ENCODE data around the gene CACNA2D2. TPM values are rescaled to one million over a fixed set of nuclear protein-coding genes. Genes with fewer than 3 reads are reported as not detected.

CACNA2D2 gene
- total and polyA plus RNA-seq, 4 donors: 28.2 to 111 (median 69.1) TPM

DNA sequence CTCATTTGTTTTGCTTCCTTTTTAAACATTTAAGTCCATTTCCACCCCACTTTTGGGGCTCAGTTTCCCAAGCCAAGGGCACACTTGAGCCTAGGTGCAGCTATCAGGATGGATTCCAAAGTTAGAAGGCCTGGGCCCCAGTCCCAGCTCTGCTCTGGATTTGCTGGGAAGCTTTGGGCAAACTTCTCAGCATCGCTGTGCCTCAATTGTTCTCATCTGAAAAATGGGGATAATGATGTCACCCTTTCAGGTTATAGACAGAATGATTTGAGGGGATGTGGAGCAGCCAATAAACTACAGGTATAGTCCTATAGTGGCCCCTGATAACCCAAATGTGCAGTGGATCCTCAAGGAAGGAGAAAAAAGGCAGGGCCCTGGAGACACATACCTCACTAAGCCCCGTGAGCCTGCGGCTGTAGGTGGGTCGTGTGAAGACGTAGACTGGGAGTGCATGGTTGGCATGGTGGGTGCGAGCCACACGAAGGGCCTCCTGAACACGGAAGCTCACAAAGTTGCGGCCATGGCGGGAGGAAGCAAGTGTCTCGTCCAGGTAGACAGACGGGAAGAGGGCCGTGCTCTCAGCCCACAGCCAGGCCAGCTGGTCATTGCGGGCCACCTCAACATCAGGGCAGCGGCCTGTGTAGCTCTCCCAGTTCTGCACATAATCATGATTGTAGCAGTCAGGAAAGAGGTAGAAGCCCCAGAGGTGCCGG, 184.1 kb downstream of the CACNA2D2 start:
- Histone ChIP-seq H3K4me3 (peak overlapping the region; percentile 89), H3K4me1 (ENCODE audit: control insufficient read depth in 5 of 5, insufficient read depth in 5 of 5, low read length in 5 of 5) (peaks cover 0 to 52% (median 13%) of the 10 kb centered on the region in 5 donors), H3K36me3 (ENCODE audit: control insufficient read depth in 4 of 4, insufficient read depth in 4 of 4, low read length in 4 of 4) (peaks cover 0 to 21% (median 16%) of the 10 kb centered on the region in 4 donors), H3K27ac (ENCODE audit: low read depth in 1 of 2, low read length in 1 of 2) (peak overlapping the region in 1 of 2 donors; percentile 77), H3K27me3 (ENCODE audit: control insufficient read depth in 3 of 3, insufficient read depth in 3 of 3, low read length in 2 of 3) (no peaks in the 10 kb centered on the region), H3K9me3 (ENCODE audit: control insufficient read depth in 4 of 4, insufficient read depth in 3 of 4, low read length in 3 of 4) (no peaks in the 10 kb centered on the region), H3K9ac (ENCODE audit: insufficient read depth in 1 of 2, low read length in 2 of 2) (peak overlapping the region in 1 of 2 donors; percentile 34)
- no peak for DNase-seq
- no peak for ATAC-seq (ENCODE audit: insufficient read depth, low FRiP score)
- no peak for TF ChIP-seq CTCF (IDR thresholded peaks at IDR 0.05; ENCODE audit: control extremely low read depth, extremely low read depth)
- 71 to 92% methylated on average over 16 of the region's 16 CpGs for WGBS, 2 donors

- Histone ChIP-seq H3K9ac (ENCODE audit: insufficient read depth in 1 of 2, low read length in 2 of 2) (peak overlapping the region in 1 of 2 donors; percentile 34), H3K36me3 (ENCODE audit: control insufficient read depth in 4 of 4, insufficient read depth in 4 of 4, low read length in 4 of 4) (peaks cover 0 to 21% (median 16%) of the 10 kb centered on the region in 4 donors), H3K4me3 (peak overlapping the region; percentile 89), H3K9me3 (ENCODE audit: control insufficient read depth in 4 of 4, insufficient read depth in 3 of 4, low read length in 3 of 4) (no peaks in the 10 kb centered on the region), H3K27ac (ENCODE audit: low read depth in 1 of 2, low read length in 1 of 2) (peak overlapping the region in 1 of 2 donors; percentile 77), H3K27me3 (ENCODE audit: control insufficient read depth in 3 of 3, insufficient read depth in 3 of 3, low read length in 2 of 3) (no peaks in the 10 kb centered on the region), H3K4me1 (ENCODE audit: control insufficient read depth in 5 of 5, insufficient read depth in 5 of 5, low read length in 5 of 5) (peaks cover 0 to 54% (median 13%) of the 10 kb centered on the region in 5 donors)
- no peak for DNase-seq
- 50 to 59% methylated on average over 10 of the region's 10 CpGs for WGBS, 2 donors
- no peak for ATAC-seq (ENCODE audit: insufficient read depth, low FRiP score)
- TF ChIP-seq CTCF (IDR thresholded peaks at IDR 0.05; ENCODE audit: control extremely low read depth, extremely low read depth): no peak
Observed at GRCh38 chr3:50318615-50319014, 184.8 kb downstream of the CACNA2D2 start.

DNA sequence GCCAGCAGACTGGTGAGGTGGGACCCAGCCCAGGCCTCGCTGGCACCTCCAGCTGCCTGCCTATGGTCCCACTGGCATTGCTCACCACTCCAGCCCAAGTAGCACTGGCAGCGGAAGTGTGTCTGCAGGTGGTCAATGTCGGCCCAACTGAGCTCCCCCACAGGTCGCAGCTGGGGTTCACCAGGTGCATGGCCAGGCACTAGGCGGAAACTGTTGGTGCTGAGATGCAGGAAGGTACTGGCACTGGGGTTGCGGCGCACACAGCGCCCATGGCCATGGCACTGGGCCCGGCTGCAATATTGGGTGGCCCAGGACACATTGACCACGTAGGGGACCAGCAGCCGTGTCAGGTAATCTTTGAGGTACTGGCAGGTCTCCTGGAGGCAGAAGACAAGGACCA, 185.3 kb downstream of the CACNA2D2 start:
- peak overlapping the region in 1 of 2 donors; percentile 77 for H3K27ac ChIP-seq (ENCODE audit: low read depth in 1 of 2, low read length in 1 of 2)
- DNase-seq (no peak), ATAC-seq (ENCODE audit: insufficient read depth, low FRiP score) (no peak)
- no peak for TF ChIP-seq CTCF (IDR thresholded peaks at IDR 0.05; ENCODE audit: control extremely low read depth, extremely low read depth)
- H3K4me3 ChIP-seq: peak overlapping the region; percentile 89
- no peaks in the 10 kb centered on the region for H3K9me3 ChIP-seq (ENCODE audit: control insufficient read depth in 4 of 4, insufficient read depth in 3 of 4, low read length in 3 of 4)
- no peak overlapping the region for H3K9ac ChIP-seq (ENCODE audit: insufficient read depth in 1 of 2, low read length in 2 of 2)
- H3K27me3 ChIP-seq (ENCODE audit: control insufficient read depth in 3 of 3, insufficient read depth in 3 of 3, low read length in 2 of 3): no peaks in the 10 kb centered on the region
- peaks cover 0 to 21% (median 16%) of the 10 kb centered on the region in 4 donors for H3K36me3 ChIP-seq (ENCODE audit: control insufficient read depth in 4 of 4, insufficient read depth in 4 of 4, low read length in 4 of 4)
- WGBS, 2 donors: 75 to 81% methylated on average over 11 of the region's 11 CpGs
- H3K4me1 ChIP-seq (ENCODE audit: control insufficient read depth in 5 of 5, insufficient read depth in 5 of 5, low read length in 5 of 5): peaks cover 0 to 54% (median 13%) of the 10 kb centered on the region in 5 donors

Data from lung (tissue), 12 donors.